Measurements from ENCODE around the gene TRDN. TPM values are rescaled to one million over a fixed set of nuclear protein-coding genes. Genes with fewer than 3 reads are reported as not detected.

The TRDN gene
- total RNA-seq, 1 donor from 2014 or later, result not detected

DNA sequence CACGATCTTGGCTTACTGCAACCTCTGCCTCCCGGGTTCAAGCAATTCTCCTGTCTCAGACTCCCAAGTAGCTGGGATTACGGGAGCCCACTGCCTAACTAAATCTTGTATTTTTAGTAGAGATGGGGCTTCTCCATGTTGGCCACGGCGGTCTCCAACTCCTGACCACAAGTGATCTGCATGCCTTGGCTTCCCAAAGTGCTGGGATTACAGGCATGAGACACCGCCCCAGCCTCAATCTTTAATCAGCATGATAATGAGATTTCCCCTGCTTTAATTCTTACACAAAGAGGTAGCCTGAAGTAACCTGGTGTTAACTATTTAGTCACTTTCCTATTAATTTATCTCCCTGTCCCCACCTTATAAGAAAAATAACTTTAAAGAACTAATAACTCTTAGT is 31.3 kb upstream of the TRDN start:
- no peaks in the 10 kb centered on the region for H3K36me3 ChIP-seq
- TF ChIP-seq, protein P1, sequence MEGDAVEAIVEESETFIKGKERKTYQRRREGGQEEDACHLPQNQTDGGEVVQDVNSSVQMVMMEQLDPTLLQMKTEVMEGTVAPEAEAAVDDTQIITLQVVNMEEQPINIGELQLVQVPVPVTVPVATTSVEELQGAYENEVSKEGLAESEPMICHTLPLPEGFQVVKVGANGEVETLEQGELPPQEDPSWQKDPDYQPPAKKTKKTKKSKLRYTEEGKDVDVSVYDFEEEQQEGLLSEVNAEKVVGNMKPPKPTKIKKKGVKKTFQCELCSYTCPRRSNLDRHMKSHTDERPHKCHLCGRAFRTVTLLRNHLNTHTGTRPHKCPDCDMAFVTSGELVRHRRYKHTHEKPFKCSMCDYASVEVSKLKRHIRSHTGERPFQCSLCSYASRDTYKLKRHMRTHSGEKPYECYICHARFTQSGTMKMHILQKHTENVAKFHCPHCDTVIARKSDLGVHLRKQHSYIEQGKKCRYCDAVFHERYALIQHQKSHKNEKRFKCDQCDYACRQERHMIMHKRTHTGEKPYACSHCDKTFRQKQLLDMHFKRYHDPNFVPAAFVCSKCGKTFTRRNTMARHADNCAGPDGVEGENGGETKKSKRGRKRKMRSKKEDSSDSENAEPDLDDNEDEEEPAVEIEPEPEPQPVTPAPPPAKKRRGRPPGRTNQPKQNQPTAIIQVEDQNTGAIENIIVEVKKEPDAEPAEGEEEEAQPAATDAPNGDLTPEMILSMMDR (IDR thresholded peaks at IDR 0.05), result no peak
- H3K9me3 ChIP-seq, result no peaks in the 10 kb centered on the region
- no peaks in the 10 kb centered on the region for H3K4me1 ChIP-seq
- no peaks in the 10 kb centered on the region for H3K27me3 ChIP-seq (ENCODE audit: low read depth)
- intact Hi-C loops (cut with DNase I), result no loop called here
- DNase-seq, result no peak
- no peak overlapping the region for H3K27ac ChIP-seq
- no peak overlapping the region for H3K4me3 ChIP-seq
- no peak for ATAC-seq

DNA sequence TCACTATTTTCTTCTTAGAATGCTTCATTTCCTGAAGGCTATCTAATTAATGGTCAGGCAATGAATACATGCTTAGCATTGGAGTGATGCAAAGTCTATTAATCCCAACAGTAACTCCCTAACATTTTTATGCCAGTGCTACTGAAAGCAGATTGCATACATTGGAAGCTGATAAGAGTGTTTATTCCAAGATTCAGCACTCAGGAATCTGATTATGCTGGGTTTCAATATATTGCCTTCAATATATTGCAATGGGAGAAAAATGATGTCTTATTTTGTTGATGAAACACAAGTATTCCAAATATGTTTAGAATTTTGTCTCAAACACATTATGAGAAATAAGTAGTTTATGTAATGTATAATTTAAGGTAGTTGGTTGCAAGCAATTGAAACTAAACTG is 26.7 kb upstream of the TRDN start:
- intact Hi-C loops (cut with DNase I), result no loop called here
- no peaks in the 10 kb centered on the region for H3K9me3 ChIP-seq
- no peaks in the 10 kb centered on the region for H3K27me3 ChIP-seq (ENCODE audit: low read depth)
- no peaks in the 10 kb centered on the region for H3K36me3 ChIP-seq
- H3K27ac ChIP-seq, result no peak overlapping the region
- H3K4me1 ChIP-seq, result no peaks in the 10 kb centered on the region
- no peak overlapping the region for H3K4me3 ChIP-seq
- ATAC-seq, result no peak
- TF ChIP-seq, protein P1 (IDR thresholded peaks at IDR 0.05), result no peak
- no peak for DNase-seq

DNA sequence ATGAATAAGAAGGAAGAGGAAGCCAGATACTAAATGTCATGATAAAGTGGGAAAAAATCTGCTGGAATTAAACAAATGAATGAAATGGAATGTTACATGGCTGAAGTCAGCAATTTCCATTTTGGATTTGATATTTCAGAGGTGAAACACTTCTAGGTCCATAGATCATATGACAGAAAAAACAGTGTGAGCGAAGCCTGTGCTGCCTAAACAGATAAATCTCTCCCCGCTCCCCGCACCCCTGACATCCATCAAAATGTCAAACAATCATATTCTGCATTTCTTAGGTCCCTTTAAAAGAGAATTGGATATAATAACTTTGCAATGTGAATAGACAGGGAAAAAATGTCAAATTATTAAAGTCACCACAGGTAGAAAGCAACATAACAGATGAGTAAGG is 26.0 kb upstream of the TRDN start:
- intact Hi-C loops (cut with DNase I), result no loop called here

DNA sequence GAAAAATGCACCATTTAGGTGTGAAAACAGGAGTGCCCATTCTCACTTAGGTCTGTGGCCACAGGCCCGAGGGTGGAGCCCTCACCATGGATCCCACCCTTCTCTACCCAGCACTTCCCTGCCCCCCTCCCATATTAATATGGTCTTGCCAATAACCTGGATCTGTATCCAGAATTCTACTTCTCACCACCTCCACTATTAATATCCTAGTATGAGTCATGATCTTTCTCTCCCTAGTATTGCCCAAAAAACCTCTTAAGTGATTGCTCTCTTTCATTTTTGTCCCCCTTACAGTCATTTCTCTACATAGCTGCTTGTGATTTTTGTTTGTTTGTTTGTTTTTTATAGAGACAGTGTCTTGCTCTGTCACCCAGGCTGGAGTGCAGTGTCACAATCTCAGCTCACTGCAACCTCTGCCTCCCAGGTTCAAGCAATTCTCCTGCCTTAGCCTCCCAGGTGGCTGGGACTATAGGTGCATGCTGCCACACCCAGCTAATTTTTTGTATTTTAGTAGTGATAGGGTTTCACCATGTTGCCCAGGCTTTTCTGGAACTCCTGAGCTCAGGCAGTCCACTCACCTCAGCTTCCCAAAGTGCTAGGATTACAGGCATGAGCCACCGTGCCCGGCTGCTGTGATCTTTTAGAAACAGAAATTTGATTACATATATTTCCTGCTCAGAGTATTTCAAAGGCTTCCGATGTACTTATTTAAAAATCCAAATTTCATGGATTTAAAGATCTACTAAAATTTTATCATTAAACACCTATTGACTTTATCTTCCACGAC is 24.5 kb upstream of the TRDN start:
- TF ChIP-seq, protein P1 (IDR thresholded peaks at IDR 0.05), result no peak
- ATAC-seq (no peak), DNase-seq (no peak)
- no peaks in the 10 kb centered on the region for H3K4me1 ChIP-seq
- intact Hi-C loops (cut with DNase I), result no loop called here
- no peaks in the 10 kb centered on the region for H3K36me3 ChIP-seq
- no peak overlapping the region for H3K27ac ChIP-seq
- H3K9me3 ChIP-seq, result no peaks in the 10 kb centered on the region
- no peaks in the 10 kb centered on the region for H3K27me3 ChIP-seq (ENCODE audit: low read depth)
- no peak overlapping the region for H3K4me3 ChIP-seq

More for the DNA sequence above, 26.0 kb upstream of the TRDN start:
- Histone ChIP-seq H3K4me3 (no peak overlapping the region), H3K4me1 (no peaks in the 10 kb centered on the region), H3K27me3 (ENCODE audit: low read depth) (no peaks in the 10 kb centered on the region), H3K27ac (no peak overlapping the region), H3K36me3 (no peaks in the 10 kb centered on the region), H3K9me3 (no peaks in the 10 kb centered on the region)
- TF ChIP-seq, protein P1 (IDR thresholded peaks at IDR 0.05), result no peak
- ATAC-seq, result no peak
- DNase-seq, result no peak

DNA sequence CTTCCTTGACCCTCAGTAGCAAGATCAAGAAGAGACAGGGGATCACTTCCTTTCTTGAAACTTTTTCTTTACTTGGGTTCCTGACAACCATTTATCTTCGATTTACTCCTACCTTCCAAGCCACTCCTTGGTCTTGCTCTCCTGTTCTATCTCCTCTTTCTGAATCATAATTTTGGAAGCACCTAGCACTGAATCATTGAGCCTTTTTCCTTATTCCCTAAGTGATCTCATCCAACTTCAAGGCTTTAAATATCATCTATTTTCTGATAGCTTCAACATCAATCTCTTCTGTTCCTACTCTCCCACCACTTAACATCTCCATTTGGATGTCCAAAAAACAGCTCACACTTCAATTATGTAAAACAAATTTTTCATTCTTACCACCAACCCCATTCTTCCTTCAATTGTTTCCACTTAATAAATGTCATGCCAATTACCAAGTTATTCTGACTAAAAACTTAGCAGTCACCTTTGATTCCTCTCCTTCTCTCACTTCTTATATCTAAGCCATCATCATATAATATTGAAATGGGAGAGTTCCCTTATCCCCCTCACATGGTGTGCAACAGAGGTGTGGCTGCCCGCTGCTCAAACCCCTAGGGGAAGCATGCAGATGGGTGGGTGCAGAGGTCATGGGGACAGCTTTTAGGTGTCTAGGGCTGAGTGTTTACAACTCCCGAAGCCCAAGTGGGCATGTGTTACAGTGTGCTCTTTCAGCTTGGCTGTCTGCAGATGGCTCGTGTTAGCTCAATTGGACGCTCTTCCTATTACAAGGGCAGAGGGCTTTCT is 23.4 kb upstream of the TRDN start:
- intact Hi-C loops (cut with DNase I), result no loop called here
- no peak overlapping the region for H3K27ac ChIP-seq
- no peaks in the 10 kb centered on the region for H3K4me1 ChIP-seq
- no peaks in the 10 kb centered on the region for H3K36me3 ChIP-seq
- no peak overlapping the region for H3K4me3 ChIP-seq
- TF ChIP-seq, protein P1 (IDR thresholded peaks at IDR 0.05), result no peak
- H3K9me3 ChIP-seq, result no peaks in the 10 kb centered on the region
- no peak for ATAC-seq
- DNase-seq, result no peak
- H3K27me3 ChIP-seq (ENCODE audit: low read depth), result no peaks in the 10 kb centered on the region
